ENCODE measurements around the gene SLC34A3. TPM values are rescaled to one million over a fixed set of nuclear protein-coding genes. Genes with fewer than 3 reads are reported as not detected.

SLC34A3 gene
- total RNA-seq, 1 experiment from 2014 or later, result 0.13 TPM

- ATAC-seq (no peak), DNase-seq (ENCODE audit: low spot score) (no peak)
- H3K9me3 Mint-ChIP-seq, result no peaks in the 10 kb centered on the region
- H3K36me3 Mint-ChIP-seq, result 0 out of 2 replicates have a peak, but pooled peaks cover 3% of the 10 kb centered on the region
- peaks cover 4% of the 10 kb centered on the region; the same call in 1 of the 2 replicates for H3K4me1 Mint-ChIP-seq
- no peak for TF ChIP-seq SP1 (CRISPR knock-in tag; conservative IDR thresholded peaks at IDR 0.05)
- no peak for TF ChIP-seq ZNF532 (CRISPR knock-in tag; IDR thresholded peaks at IDR 0.05; ENCODE audit: borderline replicate concordance)
- no peak for TF ChIP-seq PREB (CRISPR knock-in tag; IDR thresholded peaks at IDR 0.05; ENCODE audit: borderline replicate concordance)
- no peak for TF ChIP-seq TEAD1 (CRISPR knock-in tag; IDR thresholded peaks at IDR 0.05)
- TF ChIP-seq RELA (CRISPR knock-in tag; IDR thresholded peaks at IDR 0.05; ENCODE audit: borderline replicate concordance), result no peak
- TF ChIP-seq USF2 (CRISPR knock-in tag; IDR thresholded peaks at IDR 0.05), result no peak
- no peak for TF ChIP-seq ETV6 (CRISPR knock-in tag; IDR thresholded peaks at IDR 0.05)
- no peak for TF ChIP-seq ZNF121 (CRISPR knock-in tag; IDR thresholded peaks at IDR 0.05)
- no peak for TF ChIP-seq NFYB (CRISPR knock-in tag; conservative IDR thresholded peaks at IDR 0.05; ENCODE audit: low read depth)
- no peak for TF ChIP-seq MYBL2 (CRISPR knock-in tag; IDR thresholded peaks at IDR 0.05)
- no peak for TF ChIP-seq E2F4 (CRISPR knock-in tag; IDR thresholded peaks at IDR 0.05; ENCODE audit: borderline replicate concordance, low read depth)
- no peak for TF ChIP-seq ZNF396 (CRISPR knock-in tag; IDR thresholded peaks at IDR 0.05; ENCODE audit: borderline replicate concordance)
- TF ChIP-seq JAZF1 (CRISPR knock-in tag; IDR thresholded peaks at IDR 0.05), result no peak
- no peak for TF ChIP-seq IRF1 (CRISPR knock-in tag; IDR thresholded peaks at IDR 0.05)
- TF ChIP-seq ATF1 (CRISPR knock-in tag; IDR thresholded peaks at IDR 0.05), result no peak
- no peak for TF ChIP-seq STAT6 (CRISPR knock-in tag; conservative IDR thresholded peaks at IDR 0.05; ENCODE audit: low read depth)
- no peak for TF ChIP-seq CBFB (CRISPR knock-in tag; IDR thresholded peaks at IDR 0.05; ENCODE audit: low read depth)
- ChIA-PET POLR2A (no interaction called here), CTCF (interaction anchor here (1.3 to 2.8 kb wide), 3 partner anchors 21 to 40 kb away, joined by 4 to 10 read pairs (median 8); no protein-coding TSS in a partner anchor)
- H3K27me3 Mint-ChIP-seq (ENCODE audit: low read depth), result no peaks in the 10 kb centered on the region
- no peak overlapping the region for H3K27ac Mint-ChIP-seq
- H3K4me3 Mint-ChIP-seq, result no peak overlapping the region
Observed at GRCh38 chr9:137215196-137215986, 15.3 kb upstream of the SLC34A3 start.

Data from WTC11 (cell line).